ENCODE results near the gene AHR. TPM values are rescaled to one million over a fixed set of nuclear protein-coding genes. Genes with fewer than 3 reads are reported as not detected.

The AHR gene
- total RNA-seq, 1 donor from 2014 or later, result 34.3 TPM

- peak; percentile 84 for ATAC-seq
These were observed 6.5 kb downstream of the AHR start for GRCh38 chr7:17304926-17305325.

GRCh38 chr7:17305387-17306171 lies 7.1 kb downstream of the AHR start:
- ATAC-seq, result peak; percentile 10

- peak; percentile 48 for ATAC-seq
These were observed 8.5 kb downstream of the AHR start for GRCh38 chr7:17307000-17307399.

- ATAC-seq, result no peak
These were observed 9.1 kb downstream of the AHR start for GRCh38 chr7:17307558-17307957.

DNA sequence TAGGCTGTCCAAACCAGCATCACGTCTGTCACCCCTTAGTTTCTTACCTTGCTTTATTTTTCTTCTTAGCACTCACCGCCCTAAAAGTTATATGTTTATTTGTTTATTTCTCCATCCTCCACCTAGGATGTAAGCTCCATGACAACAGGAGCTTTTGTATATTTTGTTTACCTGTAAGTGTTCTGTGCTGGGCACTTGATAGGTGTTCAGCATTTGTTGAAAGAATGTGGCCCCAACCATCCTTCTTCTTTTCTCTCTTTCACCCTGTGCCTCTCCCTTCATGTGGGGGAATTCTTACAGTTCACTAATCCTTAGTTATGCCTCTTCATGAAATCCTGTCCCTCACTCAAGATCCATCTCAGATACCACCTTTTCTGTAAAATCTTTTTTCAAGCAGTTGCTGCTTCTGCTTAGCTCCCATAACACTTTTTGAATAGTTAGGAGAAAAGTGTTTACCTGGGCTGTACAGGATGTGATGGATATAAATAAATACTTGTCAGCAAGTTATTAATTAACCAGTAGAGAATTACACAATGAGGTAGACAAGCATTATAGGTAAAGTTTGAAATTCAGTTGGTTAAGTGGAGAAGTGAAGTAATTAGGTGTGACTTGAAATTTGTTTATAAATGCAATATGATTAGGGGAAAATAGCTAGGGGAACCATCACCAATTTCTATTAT lies 9.7 kb downstream of the AHR start:
- ATAC-seq, result no peak

DNA sequence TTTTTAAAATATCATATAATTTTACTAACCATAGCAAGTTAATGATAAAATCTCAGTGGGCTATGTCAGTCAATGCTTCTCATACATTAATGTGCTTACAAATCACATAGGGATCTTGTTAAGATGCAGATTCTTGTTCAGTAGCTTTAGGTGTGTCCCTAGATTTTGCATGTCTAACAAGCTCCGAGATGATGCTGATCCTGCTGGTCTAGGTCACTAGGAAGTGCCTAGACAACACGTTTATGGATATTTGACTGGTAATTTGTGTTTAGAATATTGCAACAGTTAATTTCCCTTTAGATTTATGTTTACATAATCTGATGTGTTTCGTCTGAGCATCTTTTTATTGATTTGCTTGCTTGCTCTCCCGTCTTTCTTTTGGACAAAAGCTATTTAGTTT lies 12.7 kb downstream of the AHR start:
- no peak for ATAC-seq

DNA sequence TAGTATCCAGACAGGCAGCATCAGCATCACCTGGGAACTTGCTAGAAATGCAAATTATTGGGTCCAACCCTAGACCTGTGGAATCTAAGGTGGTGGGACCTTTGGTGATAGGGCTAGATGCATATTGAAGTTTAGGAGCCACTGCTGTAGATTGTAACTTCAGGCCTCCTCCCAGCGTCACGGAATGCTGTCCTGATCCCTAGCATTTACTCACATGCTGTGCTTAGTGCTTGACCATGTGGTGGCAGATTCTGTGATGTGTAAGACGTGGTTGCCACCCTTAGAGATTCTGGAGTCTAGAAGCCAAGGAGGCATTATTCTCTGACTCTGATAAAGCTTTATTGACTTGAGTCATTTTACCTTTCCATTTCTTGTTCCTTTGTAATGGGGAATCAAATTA lies 13.5 kb downstream of the AHR start:
- no peak for ATAC-seq

DNA sequence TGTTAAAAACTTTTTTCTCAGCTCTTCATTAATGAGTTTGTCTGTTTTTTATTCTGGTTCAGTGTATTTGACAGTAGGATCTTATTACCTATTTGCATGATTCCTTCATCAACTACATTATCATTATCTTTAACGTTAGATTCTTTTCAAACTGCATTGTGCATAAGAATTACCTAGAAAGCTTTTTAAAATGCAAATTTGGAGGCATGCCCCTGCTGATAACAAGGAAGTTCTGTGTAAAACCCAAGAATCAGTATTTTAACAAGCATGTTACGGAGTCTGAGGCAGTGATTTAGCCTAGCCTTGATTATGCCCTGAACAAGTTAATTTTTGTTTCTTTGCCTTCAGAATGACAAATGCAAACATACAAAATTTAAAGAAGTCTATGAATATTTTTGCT lies 14.2 kb downstream of the AHR start:
- no peak for ATAC-seq

DNA sequence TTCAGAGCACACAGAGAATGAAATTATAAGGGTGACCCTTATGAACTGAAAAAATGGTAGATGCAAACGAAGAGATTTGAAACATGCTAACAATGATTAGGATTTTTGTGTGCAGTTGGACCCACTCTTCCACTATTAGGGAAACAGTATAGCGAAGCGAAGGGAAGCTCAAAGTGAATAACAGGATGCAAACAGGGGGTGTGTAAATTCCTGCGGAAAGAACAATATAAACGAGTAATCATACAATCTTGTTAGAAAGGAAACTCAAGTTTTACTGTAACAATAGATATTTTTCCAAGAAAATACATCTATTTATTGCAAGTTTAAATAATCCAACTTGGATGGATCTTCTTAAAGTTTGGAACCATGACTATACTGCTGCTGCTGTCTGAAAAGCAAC lies 14.7 kb downstream of the AHR start:
- ATAC-seq, result no peak

- ATAC-seq, result no peak
These were observed 17.5 kb downstream of the AHR start for GRCh38 chr7:17315974-17316373.

GRCh38 chr7:17318146-17318545 lies 19.7 kb downstream of the AHR start:
- ATAC-seq, result no peak

- no peak for ATAC-seq
These were observed 21.0 kb downstream of the AHR start for GRCh38 chr7:17319164-17320101.

DNA sequence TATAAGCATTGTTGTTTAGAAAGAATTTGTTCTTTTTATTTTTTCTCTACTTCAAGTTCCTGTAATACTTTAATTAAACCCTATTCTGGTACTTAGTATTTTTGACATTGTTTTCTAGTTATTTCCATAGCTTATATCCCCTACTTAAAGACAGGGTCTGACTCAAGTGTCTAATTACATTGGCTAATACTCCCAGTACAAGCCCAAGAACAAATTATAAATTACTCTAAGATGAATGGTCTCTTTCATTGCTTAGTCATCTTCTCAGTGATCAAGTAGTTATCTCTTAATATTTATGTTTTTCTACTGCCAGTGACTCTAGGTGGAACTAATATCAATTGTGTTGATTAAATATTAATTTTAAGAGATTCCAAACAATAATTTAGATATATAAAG lies 21.6 kb downstream of the AHR start:
- ATAC-seq, result no peak

DNA sequence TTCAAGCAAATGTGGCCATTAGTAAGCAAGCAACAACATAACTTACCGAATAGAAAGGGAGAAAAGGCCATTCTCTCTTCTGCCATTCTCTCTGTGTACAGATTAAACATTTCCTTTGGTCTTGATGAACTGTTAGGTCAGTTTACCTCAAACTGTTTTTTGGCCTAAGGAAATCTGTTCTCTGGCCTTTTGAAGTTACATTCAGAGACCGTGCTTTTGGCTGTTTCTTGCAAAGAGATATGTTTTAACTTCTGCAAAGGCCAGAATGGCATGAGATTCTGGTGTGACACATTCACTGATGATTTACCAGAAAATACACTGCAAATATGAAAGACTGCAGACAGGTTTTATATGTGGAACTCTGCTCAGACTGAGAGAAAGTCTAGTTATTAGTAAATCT lies 22.2 kb downstream of the AHR start:
- ATAC-seq, result no peak

DNA sequence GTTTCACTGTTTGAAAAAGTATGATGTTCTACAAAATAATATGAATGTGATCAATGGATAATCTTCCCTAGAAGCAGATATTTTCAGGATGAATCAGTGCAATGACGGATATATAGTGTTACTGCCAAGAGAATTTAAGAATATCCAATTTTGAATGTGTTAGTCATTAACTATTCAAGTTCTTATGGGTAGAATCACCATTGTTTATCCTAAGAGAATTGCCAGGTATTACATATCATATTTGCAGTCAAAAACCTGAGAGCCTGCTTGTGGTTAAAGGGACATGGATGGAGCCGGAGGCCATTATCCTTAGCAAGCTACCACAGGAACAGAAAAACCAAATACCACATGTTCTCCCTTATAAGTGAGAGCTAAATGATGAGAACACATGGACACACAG lies 26.9 kb downstream of the AHR start:
- ATAC-seq, result no peak

DNA sequence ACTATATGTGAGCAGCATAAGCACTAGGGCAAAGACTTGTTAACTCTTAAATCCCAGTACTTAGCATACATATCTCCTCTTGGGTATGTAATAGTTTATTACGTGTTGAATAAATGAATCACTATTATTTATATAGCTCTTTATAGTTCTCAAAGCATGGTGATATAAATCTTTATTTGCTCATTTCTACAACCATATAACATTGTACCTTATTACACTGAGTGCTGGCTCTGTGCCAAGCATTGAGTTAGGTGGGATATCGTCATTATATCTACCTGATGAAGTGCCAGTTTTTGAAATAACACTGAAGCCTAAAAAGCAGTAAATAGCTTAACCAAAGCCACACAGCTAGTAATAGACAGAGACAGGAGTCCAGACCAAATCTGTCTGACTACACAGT lies 27.9 kb downstream of the AHR start:
- ATAC-seq, result no peak

GRCh38 chr7:17328641-17329040 lies 30.2 kb downstream of the AHR start:
- ATAC-seq, result no peak

DNA sequence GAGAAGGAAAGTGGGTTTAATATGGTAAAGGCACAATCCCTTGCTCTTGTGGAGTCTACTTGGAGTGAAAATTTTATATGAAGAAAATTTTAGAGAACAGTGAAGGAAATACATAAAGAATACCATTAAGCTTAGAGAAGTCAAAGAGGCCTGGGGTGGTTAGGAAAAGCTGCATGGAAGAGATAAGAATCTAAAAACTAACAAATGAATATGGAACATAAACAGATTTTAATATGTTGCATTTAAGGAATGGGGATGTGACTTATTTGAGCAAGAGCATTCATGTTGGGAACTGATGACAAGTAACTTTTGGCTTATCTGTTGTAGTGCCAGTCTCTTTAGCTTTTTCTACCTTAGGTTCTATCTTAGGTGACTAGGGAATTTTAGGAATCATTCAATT lies 31.0 kb downstream of the AHR start:
- no peak for ATAC-seq

DNA sequence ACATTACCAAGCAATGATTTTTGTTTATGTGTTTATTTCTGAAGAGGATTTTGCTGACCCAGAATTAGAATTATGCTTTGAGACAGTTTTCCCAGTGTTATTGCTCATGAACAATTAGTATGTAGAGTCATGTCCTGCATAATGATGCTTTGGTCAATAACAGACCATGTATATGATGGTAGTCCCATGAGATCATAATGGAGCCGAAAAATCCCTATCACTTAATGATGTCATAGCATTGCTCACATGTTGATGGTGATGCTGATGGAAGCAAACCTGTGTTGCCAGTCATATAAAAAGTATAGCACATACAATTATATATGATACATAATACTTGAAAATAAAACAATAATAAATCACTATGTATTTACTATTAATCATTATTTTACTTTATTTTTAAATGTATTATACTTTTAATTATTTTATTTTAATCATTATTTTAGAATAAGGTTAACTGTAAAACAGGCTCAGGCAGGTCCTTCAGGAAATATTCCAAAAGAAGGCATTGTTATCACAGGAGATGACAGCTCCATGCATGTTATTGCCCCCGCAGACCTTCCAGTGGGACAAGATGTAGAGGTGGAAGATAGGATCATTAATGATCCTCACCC lies 33.5 kb downstream of the AHR start:
- no peak for ATAC-seq

- ATAC-seq, result no peak
These were observed 34.8 kb downstream of the AHR start for GRCh38 chr7:17333221-17333620.

- no peak for ATAC-seq
These were observed 37.7 kb downstream of the AHR start for GRCh38 chr7:17336168-17336567.

DNA sequence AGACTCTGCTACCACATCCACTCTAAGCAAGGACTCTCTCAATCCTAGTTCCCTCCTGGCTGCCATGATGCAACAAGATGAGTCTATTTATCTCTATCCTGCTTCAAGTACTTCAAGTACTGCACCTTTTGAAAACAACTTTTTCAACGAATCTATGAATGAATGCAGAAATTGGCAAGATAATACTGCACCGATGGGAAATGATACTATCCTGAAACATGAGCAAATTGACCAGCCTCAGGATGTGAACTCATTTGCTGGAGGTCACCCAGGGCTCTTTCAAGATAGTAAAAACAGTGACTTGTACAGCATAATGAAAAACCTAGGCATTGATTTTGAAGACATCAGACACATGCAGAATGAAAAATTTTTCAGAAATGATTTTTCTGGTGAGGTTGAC lies 40.7 kb downstream of the AHR start:
- ATAC-seq, result no peak

DNA sequence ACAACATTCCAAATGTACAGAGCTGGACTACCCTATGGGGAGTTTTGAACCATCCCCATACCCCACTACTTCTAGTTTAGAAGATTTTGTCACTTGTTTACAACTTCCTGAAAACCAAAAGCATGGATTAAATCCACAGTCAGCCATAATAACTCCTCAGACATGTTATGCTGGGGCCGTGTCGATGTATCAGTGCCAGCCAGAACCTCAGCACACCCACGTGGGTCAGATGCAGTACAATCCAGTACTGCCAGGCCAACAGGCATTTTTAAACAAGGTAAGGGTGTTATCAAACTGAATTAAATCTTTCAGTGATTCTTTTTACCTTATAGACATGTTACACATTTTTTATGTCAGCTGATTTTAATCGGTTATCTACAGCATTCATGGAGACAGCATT lies 41.5 kb downstream of the AHR start:
- no peak for ATAC-seq

Data from esophagus mucosa (tissue), 1 donor.